NCI-H2196 (cell line): Measurements from ENCODE around the gene TOMM22.

ENCODE experiments used
- DNase-seq: peaks from one replicate; lab custom pipeline; 2025; ENCODE audit not compliant: unreplicated experiment; lab: John Stamatoyannopoulos, UW

Gene TOMM22

GRCh38 chr22:38713921-38714320, 32.2 kb downstream of the TOMM22 start:
- DNase-seq: no peak

GRCh38 chr22:38715176-38715764, 33.5 kb downstream of the TOMM22 start:
- DNase-seq: peak; percentile 36

- no peak for DNase-seq
These were observed 34.1 kb downstream of the TOMM22 start for GRCh38 chr22:38715852-38716251.

GRCh38 chr22:38716271-38716670, 34.5 kb downstream of the TOMM22 start:
- no peak for DNase-seq

- DNase-seq: no peak
These were observed 35.1 kb downstream of the TOMM22 start for GRCh38 chr22:38716826-38717225.

- DNase-seq: no peak
These were observed 35.5 kb downstream of the TOMM22 start for GRCh38 chr22:38717244-38717643.

- peak; percentile 12 for DNase-seq
These were observed 36.7 kb downstream of the TOMM22 start for GRCh38 chr22:38718414-38718813.

GRCh38 chr22:38719196-38719595, 37.4 kb downstream of the TOMM22 start:
- no peak for DNase-seq

GRCh38 chr22:38720350-38720749, 38.6 kb downstream of the TOMM22 start:
- DNase-seq: no peak

GRCh38 chr22:38721551-38721950, 39.8 kb downstream of the TOMM22 start:
- no peak for DNase-seq

GRCh38 chr22:38724176-38724575, 42.4 kb downstream of the TOMM22 start:
- DNase-seq: no peak

GRCh38 chr22:38724926-38725571, 43.3 kb downstream of the TOMM22 start:
- peak; percentile 39 for DNase-seq

GRCh38 chr22:38725900-38726655, 44.3 kb downstream of the TOMM22 start:
- DNase-seq: no peak

GRCh38 chr22:38727123-38727522, 45.4 kb downstream of the TOMM22 start:
- DNase-seq: no peak

- no peak for DNase-seq
These were observed 46.0 kb downstream of the TOMM22 start for GRCh38 chr22:38727530-38728451.

GRCh38 chr22:38728871-38729796, 47.4 kb downstream of the TOMM22 start:
- no peak for DNase-seq

- no peak for DNase-seq
These were observed 48.2 kb downstream of the TOMM22 start for GRCh38 chr22:38729946-38730345.

GRCh38 chr22:38730411-38730871, 48.7 kb downstream of the TOMM22 start:
- no peak for DNase-seq

GRCh38 chr22:38731703-38732161, 50.0 kb downstream of the TOMM22 start:
- DNase-seq: no peak

GRCh38 chr22:38732251-38732815, 50.6 kb downstream of the TOMM22 start:
- DNase-seq: no peak
